ENCODE results near the gene NMT2.

- TF ChIP-seq EZH2 (optimal IDR thresholded peaks at IDR 0.05; ENCODE audit: low read depth, low read length) = no peak
- TF ChIP-seq CTCF (IDR thresholded peaks at IDR 0.05; ENCODE audit: low read length) = no peak
Observed at GRCh38 chr10:15060638-15061037, 107.9 kb downstream of the NMT2 start.

Measured in MM.1S (cell line).